ENCODE results near the gene ADGRE1. TPM values are rescaled to one million over a fixed set of nuclear protein-coding genes. Genes with fewer than 3 reads are reported as not detected.

Gene ADGRE1
- polyA plus RNA-seq, 1 of the 3 experiments (the other 2 are of a cell fraction): 8.9 TPM

GRCh38 chr19:6987850-6988249 lies 100.5 kb downstream of the ADGRE1 start:
- Histone ChIP-seq H3K4me2 (no peak overlapping the region), H3K4me1 (ENCODE audit: control insufficient read depth in 1 of 2, insufficient read depth in 2 of 2, low read depth in 1 of 2, low read length in 1 of 2) (no peaks in the 10 kb centered on the region), H4K20me1 (ENCODE audit: insufficient read depth) (no peaks in the 10 kb centered on the region), H3K27ac (ENCODE audit: low read depth in 2 of 2, low read length in 1 of 2) (no peak overlapping the region), H2AFZ (ENCODE audit: low read depth) (no peak overlapping the region), H3K9me2 (no peaks in the 10 kb centered on the region), H3F3A (replicated peaks; ENCODE audit: insufficient read depth) (no peaks in the 10 kb centered on the region), H3K36me3 (replicated peaks in 1 of 2; ENCODE audit: control insufficient read depth in 1 of 2, insufficient read depth in 2 of 2, low read length in 1 of 2) (no peaks in the 10 kb centered on the region), H3K9me3 (no peaks in the 10 kb centered on the region), H3K9ac (no peak overlapping the region), H3K27me3 (ENCODE audit: insufficient read depth) (peaks cover 17% of the 10 kb centered on the region; the same call in 1 of the 2 replicates), H3K4me3 (ENCODE audit: low read depth in 2 of 2, low read length in 1 of 2) (no peak overlapping the region), H3K79me2 (ENCODE audit: insufficient read depth) (no peaks in the 10 kb centered on the region)
- POLR2A ChIA-PET: no interaction called here
- DNase-seq: no peak
- TF ChIP-seq TCF12 (IDR thresholded peaks at IDR 0.05): no peak
- WGBS (ENCODE audit: low lambda C conversion rate): 5% methylated on average over 4 of the region's 4 CpGs
- CTCF ChIA-PET: interaction anchor here (0.8 to 1.1 kb wide), 2 partner anchors 61 to 393 kb away, joined by 3 read pairs; no protein-coding TSS in a partner anchor

DNA sequence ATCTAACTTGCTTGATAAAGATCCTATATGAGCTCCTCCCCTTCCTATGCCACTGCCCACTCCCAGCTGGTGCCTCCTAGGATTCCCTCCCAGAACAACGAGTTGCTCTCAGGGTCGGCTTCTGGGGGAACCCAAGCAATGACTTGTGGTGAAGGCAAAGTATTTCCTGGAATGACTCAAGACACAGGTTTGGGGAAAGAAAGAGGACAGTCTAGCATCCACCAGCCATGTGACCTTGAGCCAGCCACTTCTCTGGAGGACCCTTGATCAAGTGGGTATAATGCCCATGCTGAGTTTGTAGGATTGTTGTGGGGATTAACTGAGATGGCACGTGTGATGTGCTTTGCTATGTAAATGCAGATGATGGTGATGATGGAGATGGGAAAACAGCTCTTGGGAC lies 100.9 kb downstream of the ADGRE1 start:
- H3K27ac ChIP-seq (ENCODE audit: low read depth in 2 of 2, low read length in 1 of 2): no peak overlapping the region
- H4K20me1 ChIP-seq (ENCODE audit: insufficient read depth): no peaks in the 10 kb centered on the region
- no peaks in the 10 kb centered on the region for H3K79me2 ChIP-seq (ENCODE audit: insufficient read depth)
- H3K9ac ChIP-seq: no peak overlapping the region
- TF ChIP-seq, protein P1, sequence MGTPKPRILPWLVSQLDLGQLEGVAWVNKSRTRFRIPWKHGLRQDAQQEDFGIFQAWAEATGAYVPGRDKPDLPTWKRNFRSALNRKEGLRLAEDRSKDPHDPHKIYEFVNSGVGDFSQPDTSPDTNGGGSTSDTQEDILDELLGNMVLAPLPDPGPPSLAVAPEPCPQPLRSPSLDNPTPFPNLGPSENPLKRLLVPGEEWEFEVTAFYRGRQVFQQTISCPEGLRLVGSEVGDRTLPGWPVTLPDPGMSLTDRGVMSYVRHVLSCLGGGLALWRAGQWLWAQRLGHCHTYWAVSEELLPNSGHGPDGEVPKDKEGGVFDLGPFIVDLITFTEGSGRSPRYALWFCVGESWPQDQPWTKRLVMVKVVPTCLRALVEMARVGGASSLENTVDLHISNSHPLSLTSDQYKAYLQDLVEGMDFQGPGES (IDR thresholded peaks at IDR 0.05; ENCODE audit: low read depth, low read length): no peak
- TF ChIP-seq JUND (IDR thresholded peaks at IDR 0.05) (no peak), RXRA (IDR thresholded peaks at IDR 0.05; ENCODE audit: borderline replicate concordance, low read depth) (no peak), NFIC (IDR thresholded peaks at IDR 0.05; ENCODE audit: borderline replicate concordance) (no peak), ELF1 (IDR thresholded peaks at IDR 0.05) (no peak), MAX (IDR thresholded peaks at IDR 0.05; ENCODE audit: low read depth) (no peak), FOSL2 (IDR thresholded peaks at IDR 0.05; ENCODE audit: borderline replicate concordance, low read depth) (no peak), RAD21 (IDR thresholded peaks at IDR 0.05; ENCODE audit: low read length) (no peak)
- TF ChIP-seq, protein P2, sequence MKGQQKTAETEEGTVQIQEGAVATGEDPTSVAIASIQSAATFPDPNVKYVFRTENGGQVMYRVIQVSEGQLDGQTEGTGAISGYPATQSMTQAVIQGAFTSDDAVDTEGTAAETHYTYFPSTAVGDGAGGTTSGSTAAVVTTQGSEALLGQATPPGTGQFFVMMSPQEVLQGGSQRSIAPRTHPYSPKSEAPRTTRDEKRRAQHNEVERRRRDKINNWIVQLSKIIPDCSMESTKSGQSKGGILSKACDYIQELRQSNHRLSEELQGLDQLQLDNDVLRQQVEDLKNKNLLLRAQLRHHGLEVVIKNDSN (IDR thresholded peaks at IDR 0.05; ENCODE audit: borderline replicate concordance, low read depth): no peak
- TF ChIP-seq, protein P3, sequence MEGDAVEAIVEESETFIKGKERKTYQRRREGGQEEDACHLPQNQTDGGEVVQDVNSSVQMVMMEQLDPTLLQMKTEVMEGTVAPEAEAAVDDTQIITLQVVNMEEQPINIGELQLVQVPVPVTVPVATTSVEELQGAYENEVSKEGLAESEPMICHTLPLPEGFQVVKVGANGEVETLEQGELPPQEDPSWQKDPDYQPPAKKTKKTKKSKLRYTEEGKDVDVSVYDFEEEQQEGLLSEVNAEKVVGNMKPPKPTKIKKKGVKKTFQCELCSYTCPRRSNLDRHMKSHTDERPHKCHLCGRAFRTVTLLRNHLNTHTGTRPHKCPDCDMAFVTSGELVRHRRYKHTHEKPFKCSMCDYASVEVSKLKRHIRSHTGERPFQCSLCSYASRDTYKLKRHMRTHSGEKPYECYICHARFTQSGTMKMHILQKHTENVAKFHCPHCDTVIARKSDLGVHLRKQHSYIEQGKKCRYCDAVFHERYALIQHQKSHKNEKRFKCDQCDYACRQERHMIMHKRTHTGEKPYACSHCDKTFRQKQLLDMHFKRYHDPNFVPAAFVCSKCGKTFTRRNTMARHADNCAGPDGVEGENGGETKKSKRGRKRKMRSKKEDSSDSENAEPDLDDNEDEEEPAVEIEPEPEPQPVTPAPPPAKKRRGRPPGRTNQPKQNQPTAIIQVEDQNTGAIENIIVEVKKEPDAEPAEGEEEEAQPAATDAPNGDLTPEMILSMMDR (IDR thresholded peaks at IDR 0.05): no peak
- ChIA-PET POLR2A (no interaction called here), CTCF (interaction anchor here (0.8 to 1.1 kb wide), 2 partner anchors 62 to 392 kb away, joined by 3 read pairs; no protein-coding TSS in a partner anchor)
- H2AFZ ChIP-seq (ENCODE audit: low read depth): no peak overlapping the region
- H3K4me2 ChIP-seq: no peak overlapping the region
- 0% methylated on average over 3 of the region's 3 CpGs for WGBS (ENCODE audit: low lambda C conversion rate)
- peaks cover 17% of the 10 kb centered on the region; the same call in 1 of the 2 replicates for H3K27me3 ChIP-seq (ENCODE audit: insufficient read depth)
- H3K4me3 ChIP-seq (ENCODE audit: low read depth in 2 of 2, low read length in 1 of 2): no peak overlapping the region
- no peaks in the 10 kb centered on the region for H3K4me1 ChIP-seq (ENCODE audit: control insufficient read depth in 1 of 2, insufficient read depth in 2 of 2, low read depth in 1 of 2, low read length in 1 of 2)
- DNase-seq: no peak
- H3K9me3 ChIP-seq: no peaks in the 10 kb centered on the region
- H3K9me2 ChIP-seq: no peaks in the 10 kb centered on the region
- no peaks in the 10 kb centered on the region for H3F3A ChIP-seq (replicated peaks; ENCODE audit: insufficient read depth)
- no peaks in the 10 kb centered on the region for H3K36me3 ChIP-seq (replicated peaks in 1 of 2; ENCODE audit: control insufficient read depth in 1 of 2, insufficient read depth in 2 of 2, low read length in 1 of 2)

Small RNA genes lying within 50 kb of the gene (small RNA-seq; reads per million reads assigned to genes)
- gene RF00017: 0 reads per million in 7 experiments

Other genes with a start within 250 kb of the ADGRE1 start
- not detected in 2 replicates for gene TNFSF14, start 217.4 kb upstream of the ADGRE1 start, polyA plus RNA-seq (2012; rRNA removed)
- 0.67 and 0.71 TPM in 2 replicates for gene C3, start 166.9 kb upstream of the ADGRE1 start, polyA plus RNA-seq (2012; rRNA removed)
- gene GPR108, start 150.0 kb upstream of the ADGRE1 start, polyA plus RNA-seq (2012; rRNA removed): 51.4 and 54.2 TPM in 2 replicates
- 35.4 and 42.9 TPM in 2 replicates for gene TRIP10, start 147.9 kb upstream of the ADGRE1 start, polyA plus RNA-seq (2012; rRNA removed)
- gene SH2D3A, start 120.1 kb upstream of the ADGRE1 start, polyA plus RNA-seq (2012; rRNA removed): 0.35 and 0.42 TPM in 2 replicates
- 0.02 TPM in 1 of 2 replicates, not detected in the other for gene VAV1, start 114.9 kb upstream of the ADGRE1 start, polyA plus RNA-seq (2012; rRNA removed)
- gene MBD3L2B, start 133.9 kb downstream of the ADGRE1 start, polyA plus RNA-seq (2012; rRNA removed): not detected in 2 replicates
- gene MBD3L5, start 143.0 kb downstream of the ADGRE1 start, polyA plus RNA-seq (2012; rRNA removed): not detected in 2 replicates
- not detected in 2 replicates for gene MBD3L4, start 152.6 kb downstream of the ADGRE1 start, polyA plus RNA-seq (2012; rRNA removed)
- 0.10 and 0.12 TPM in 2 replicates for gene MBD3L2, start 161.7 kb downstream of the ADGRE1 start, polyA plus RNA-seq (2012; rRNA removed)
- gene MBD3L3, start 171.1 kb downstream of the ADGRE1 start, polyA plus RNA-seq (2012; rRNA removed): 0.07 TPM in 1 of 2 replicates, not detected in the other
- 2.3 and 2.8 TPM in 2 replicates for gene ZNF557, start 182.1 kb downstream of the ADGRE1 start, polyA plus RNA-seq (2012; rRNA removed)

Measured in SK-N-SH (cell line).